GM19043 (cell line): ENCODE results near the gene OLFML1.

ENCODE experiments used
- ATAC-seq: cut with Tn5 transposase; IDR thresholded peaks from one replicate; pipeline ENCODE4 v1.9.1; 2021; ENCODE audit warnings: low read depth; ENCODE audit not compliant: unreplicated experiment

The OLFML1 gene

GRCh38 chr11:7473717-7474116 is 11.6 kb upstream of the OLFML1 start:
- ATAC-seq = peak; percentile 85

GRCh38 chr11:7480113-7480512 is 5.2 kb upstream of the OLFML1 start:
- no peak for ATAC-seq

- ATAC-seq = no peak
Observed at GRCh38 chr11:7484131-7484530, 1.2 kb upstream of the OLFML1 start.

- ATAC-seq = no peak
Observed at GRCh38 chr11:7484645-7485044, 661 bp upstream of the OLFML1 start.

- no peak for ATAC-seq
Observed at GRCh38 chr11:7486098-7486780, 933 bp downstream of the OLFML1 start.

GRCh38 chr11:7486781-7487140 is 1.5 kb downstream of the OLFML1 start:
- no peak for ATAC-seq

- no peak for ATAC-seq
Observed at GRCh38 chr11:7487360-7487759, 2.1 kb downstream of the OLFML1 start.

- no peak for ATAC-seq
Observed at GRCh38 chr11:7488681-7489080, 3.4 kb downstream of the OLFML1 start.

- ATAC-seq = no peak
Observed at GRCh38 chr11:7489376-7489775, 4.1 kb downstream of the OLFML1 start.

GRCh38 chr11:7490054-7490453 is 4.7 kb downstream of the OLFML1 start:
- no peak for ATAC-seq

GRCh38 chr11:7490535-7490934 is 5.2 kb downstream of the OLFML1 start:
- ATAC-seq = no peak

GRCh38 chr11:7492253-7492652 is 6.9 kb downstream of the OLFML1 start:
- no peak for ATAC-seq

- ATAC-seq = no peak
Observed at GRCh38 chr11:7493670-7494069, 8.4 kb downstream of the OLFML1 start.

GRCh38 chr11:7494086-7494745 is 8.9 kb downstream of the OLFML1 start:
- ATAC-seq = no peak

GRCh38 chr11:7495882-7496551 is 10.7 kb downstream of the OLFML1 start:
- ATAC-seq = peak; percentile 88

- ATAC-seq = no peak
Observed at GRCh38 chr11:7498193-7498592, 12.9 kb downstream of the OLFML1 start.

GRCh38 chr11:7499081-7499480 is 13.8 kb downstream of the OLFML1 start:
- ATAC-seq = no peak

- no peak for ATAC-seq
Observed at GRCh38 chr11:7500251-7500650, 14.9 kb downstream of the OLFML1 start.

GRCh38 chr11:7501251-7501650 is 15.9 kb downstream of the OLFML1 start:
- no peak for ATAC-seq

- ATAC-seq = peak; percentile 47
Observed at GRCh38 chr11:7501894-7502293, 16.6 kb downstream of the OLFML1 start.

GRCh38 chr11:7506243-7506642 is 20.9 kb downstream of the OLFML1 start:
- ATAC-seq = no peak

- ATAC-seq = no peak
Observed at GRCh38 chr11:7508087-7508486, 22.8 kb downstream of the OLFML1 start.
